A204.1 (cell line): ENCODE results near the gene EXOC4.

Source experiments
- FAIRE-seq: peaks from 2 replicates; lab custom pipeline; 2012; peaks lifted over from hg19 to GRCh38; lab: Jason Lieb, UNC

The EXOC4 gene

DNA sequence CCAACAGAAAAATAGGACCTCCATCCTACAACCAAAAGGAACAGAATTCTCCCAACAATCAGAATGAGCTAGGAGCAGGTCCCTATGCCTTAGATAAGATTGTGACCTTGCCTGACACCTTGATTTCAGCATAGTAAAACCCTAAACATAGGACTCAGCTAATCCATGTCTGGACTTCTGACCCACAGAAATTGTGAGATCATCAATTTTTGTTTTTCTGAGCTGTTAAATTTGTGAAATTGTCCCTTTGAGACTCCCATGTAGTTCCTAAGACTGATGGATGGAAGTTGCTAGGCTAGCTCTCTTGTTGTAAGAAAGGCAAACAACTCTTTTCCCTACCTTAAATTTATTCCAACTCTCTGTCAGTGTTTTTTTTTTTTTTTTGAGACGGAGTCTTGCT lies 244.2 kb downstream of the EXOC4 start:
- FAIRE-seq: no peak

DNA sequence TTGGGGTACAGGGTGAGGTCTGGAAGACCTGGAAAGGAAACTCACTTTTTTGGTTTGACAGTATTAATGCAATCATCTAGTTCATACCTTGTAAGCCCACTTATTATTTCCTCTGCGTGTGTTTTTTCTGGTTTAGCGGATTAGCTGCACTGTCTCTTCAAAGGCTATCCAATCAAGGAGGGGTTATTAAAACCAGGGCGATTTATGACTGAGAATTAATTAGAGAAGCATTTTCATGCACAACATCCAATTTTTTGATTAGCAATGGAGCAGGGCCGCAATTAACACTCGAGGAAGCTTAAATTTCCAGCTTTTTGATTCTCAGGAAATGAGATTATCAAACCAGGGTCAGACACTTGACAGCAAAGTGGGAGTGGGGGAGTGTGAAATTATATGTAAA lies 248.9 kb downstream of the EXOC4 start:
- FAIRE-seq: no peak

DNA sequence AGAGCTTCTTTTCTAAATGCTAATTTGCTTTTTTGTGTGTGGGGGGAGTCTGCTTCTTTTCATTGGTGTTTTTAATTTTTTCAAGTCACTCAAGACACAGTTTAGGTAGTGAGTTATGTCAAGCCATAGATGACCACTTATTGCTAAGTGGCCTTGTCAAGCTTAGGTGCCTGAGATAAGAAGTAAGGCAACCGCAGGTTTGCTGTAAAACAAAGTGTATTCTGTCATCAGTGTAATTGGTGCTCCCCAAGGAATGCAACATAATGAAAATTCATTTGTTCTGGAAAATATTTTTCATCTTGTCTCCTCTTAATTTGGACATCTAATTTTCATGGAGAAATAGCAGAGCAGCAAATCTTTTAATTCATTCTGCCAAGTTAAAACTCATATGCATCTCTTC lies 249.6 kb downstream of the EXOC4 start:
- no peak for FAIRE-seq

DNA sequence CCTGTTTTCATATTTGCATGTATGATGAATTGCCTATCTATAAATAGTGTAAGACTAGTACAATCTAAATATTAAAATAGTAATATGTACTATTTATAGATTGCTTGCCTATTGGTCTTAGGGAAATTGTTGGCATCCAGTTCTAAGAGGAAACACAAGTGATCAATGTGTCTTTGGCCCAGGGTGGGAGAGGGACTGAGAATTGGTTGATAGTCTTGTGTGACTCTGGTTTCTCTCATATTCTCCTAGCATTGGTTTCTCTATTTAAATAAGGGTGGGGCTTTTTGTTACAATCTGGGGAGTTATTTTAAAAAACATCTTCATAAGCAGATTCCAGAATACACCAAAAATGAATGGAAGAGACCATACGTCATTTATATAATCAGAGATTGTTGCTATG lies 250.1 kb downstream of the EXOC4 start:
- FAIRE-seq: no peak

DNA sequence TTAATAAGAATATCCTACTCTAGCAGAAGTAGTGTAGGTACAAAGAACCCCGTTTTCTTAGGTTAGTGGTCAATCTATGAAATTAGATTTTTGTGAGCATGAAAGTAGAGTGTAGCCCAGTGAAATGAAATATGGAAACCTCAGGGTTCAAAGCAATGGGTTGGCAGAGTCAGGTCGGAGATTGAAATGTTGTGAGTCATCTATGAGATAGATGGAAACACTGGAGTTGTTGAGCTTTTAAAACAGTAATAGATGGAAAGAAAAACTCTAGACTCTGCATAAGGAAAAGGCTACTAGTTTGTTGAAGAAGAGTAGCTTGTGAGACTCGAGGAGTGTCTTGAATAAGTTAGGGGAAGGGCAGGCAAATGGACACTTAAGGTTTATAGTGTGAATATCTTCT lies 251.9 kb downstream of the EXOC4 start:
- no peak for FAIRE-seq

DNA sequence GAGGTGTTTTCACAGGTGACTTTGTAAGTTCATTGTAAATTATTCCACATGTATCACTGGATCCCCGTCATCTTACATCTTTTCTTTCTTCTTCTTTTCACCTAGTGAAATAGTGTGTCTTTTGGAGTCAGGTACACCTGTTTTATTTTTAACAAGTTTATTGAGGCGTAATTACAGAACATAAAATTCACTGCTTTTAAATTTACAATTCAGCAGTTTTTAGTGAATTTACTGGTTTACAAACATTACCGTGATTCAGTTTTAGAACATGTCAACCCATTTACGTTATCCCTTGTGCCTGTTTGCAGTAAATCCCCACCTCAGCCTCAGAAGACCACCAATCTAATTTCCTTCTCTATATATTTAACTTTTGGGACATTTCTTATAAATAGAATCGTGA lies 256.9 kb downstream of the EXOC4 start:
- no peak for FAIRE-seq

DNA sequence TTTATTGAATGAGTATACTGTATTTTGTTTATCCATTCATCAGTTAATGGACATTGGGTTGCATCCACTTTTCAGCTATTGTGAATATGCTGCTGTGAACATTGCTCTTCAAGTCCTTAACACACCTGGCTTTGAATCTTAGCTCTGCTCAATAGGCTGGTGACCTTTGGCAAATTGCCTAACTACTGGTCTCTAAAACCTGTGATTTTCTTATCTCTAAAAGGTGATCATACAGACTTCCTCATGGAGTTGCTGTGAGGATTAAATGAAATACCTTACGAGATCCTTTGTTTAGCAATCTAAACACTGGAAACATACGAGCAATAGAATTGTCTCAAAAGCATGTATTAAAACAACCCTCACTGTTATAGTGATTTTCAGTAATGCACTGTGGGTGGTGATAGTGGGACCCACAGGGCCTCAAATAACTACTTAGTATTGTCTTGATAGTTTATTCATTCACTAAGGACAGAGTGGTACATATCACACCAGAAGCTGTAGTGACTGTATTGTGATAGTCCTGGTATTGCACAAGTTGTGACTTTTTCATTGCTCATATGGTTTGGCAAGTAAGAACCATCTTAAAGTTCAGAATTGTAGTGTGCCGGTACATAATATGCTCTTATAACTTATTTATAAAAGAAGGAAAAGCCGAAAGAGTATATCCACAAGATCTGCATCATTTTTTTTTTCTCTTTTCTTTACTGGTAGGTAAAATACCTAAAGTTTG lies 257.6 kb downstream of the EXOC4 start:
- no peak for FAIRE-seq

DNA sequence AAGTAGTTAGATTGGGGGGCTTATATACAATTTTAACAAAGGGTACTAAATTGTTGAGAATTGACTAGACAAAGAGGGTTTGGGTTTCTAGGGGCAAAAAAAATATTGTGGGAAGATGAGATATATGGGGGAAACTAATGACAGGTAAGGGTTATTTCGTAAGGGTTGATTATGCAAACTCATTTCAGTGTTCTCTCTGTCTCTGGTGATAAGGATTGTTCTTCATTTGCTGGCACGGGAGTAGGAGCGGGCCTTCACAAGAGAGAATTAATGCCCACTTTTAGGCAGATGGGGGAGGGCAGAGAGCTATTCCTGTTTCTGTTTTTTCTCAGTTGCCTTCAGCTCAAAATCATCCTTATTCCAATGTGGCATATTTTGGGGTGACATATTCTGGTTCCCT lies 258.4 kb downstream of the EXOC4 start:
- FAIRE-seq: no peak

DNA sequence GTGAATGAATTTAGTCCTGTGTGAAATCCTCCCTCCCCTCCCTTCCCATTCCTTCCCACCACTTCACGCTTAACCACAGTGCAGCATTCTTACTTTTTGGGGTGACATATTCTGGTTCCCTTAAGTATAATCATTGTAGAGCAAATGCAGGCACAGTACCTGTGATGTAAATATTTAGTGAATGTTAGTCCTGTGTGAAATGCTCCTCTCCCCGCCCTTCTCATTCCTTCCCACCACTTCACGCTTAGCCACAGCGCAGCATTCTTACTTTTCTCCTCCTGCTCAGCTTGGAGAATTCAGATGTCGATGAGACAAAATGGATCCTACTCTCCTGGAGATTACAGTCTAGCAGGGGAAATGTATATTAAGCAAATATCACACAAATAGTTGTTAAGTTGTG lies 258.8 kb downstream of the EXOC4 start:
- FAIRE-seq: no peak

DNA sequence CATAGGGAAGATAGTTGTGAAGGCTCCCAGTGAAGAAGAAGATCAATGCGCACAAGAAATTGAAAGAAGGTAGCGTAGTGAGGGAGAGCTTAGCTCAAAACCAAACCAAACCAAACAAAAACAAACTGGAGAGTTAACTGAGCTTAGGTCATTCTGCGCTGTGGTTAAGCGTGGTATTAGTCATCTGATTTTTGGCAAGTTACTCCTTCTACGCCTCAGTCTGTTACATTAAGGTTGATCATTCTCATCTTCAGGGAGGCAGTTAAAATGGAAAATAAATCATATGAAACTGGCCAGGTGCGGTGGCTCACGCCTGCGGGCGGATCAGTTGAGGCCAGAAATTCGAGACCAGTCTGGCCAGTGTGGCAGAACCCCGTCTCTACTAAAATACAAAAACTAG lies 259.7 kb downstream of the EXOC4 start:
- FAIRE-seq: no peak

DNA sequence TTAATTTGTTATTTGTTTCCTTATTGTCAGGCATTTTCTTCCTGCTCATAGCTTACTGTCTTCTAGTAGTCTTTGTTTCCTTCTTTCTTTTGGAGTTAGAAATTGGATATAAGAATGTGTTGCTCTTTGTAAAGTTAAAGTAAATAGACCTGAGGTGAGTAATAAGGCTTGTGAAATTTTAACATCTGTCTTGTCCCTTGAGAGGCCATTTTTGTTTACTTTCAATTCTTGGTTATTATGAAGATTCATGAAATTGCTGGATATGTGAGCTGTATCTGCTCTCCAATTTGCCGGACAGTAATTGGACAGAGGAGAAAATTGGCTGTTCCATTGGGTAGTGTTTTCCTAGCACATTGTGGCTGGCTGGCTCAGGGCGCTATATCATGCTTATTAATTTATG lies 260.7 kb downstream of the EXOC4 start:
- FAIRE-seq: no peak

DNA sequence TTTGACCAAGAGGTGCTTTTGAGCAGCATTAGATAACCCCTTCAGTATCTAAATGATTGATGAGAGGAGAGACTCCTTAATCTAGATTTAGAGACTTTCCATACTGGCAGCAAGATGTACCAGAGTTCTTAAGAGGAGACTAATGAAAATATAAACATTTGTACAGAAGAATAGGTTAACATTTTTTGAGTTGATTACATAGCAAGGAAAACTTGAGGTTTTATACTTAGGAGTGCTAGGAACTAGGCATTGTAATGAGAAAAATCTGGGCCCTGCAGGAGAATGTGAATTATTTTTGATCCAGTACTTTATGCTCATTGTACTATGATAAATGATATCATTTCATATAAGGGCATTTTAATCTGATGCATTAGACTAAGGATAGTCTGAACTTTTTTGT lies 261.7 kb downstream of the EXOC4 start:
- no peak for FAIRE-seq

DNA sequence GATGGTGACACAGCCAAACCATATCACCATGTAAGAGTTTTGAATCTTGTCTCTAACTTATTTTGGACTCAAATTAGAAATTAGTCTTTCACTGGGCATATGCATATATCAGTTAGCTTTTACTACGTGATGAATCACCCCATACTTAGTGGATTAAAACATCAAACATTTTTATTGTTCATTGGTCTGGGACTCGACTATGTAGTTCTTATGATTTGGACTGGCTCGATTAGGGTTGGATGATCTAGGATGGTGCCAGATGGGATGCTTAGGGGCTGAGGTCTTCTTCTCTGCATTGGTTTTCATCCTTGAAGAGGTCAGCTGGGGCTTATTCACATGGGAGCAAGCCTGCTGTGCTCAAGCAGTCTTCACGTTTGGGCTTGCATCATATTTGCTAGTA lies 264.9 kb downstream of the EXOC4 start:
- no peak for FAIRE-seq

DNA sequence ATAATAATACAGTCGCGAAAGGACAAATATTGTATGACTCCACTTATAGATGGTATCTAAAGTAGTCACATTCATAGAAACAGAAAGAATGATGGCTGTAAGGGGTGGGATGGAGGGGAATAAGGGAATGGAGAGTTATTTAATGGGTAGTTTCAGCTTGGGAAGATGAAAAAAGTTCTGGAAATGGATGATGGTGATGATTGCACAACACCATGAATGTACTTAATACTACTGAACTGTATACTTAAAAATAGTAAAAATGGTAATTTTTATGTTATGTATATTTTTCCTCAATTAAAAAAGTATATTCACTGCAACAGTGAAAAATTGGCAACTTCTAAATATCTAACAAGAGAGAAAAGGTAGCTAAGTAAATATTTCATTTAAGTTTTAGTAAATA lies 265.8 kb downstream of the EXOC4 start:
- no peak for FAIRE-seq

DNA sequence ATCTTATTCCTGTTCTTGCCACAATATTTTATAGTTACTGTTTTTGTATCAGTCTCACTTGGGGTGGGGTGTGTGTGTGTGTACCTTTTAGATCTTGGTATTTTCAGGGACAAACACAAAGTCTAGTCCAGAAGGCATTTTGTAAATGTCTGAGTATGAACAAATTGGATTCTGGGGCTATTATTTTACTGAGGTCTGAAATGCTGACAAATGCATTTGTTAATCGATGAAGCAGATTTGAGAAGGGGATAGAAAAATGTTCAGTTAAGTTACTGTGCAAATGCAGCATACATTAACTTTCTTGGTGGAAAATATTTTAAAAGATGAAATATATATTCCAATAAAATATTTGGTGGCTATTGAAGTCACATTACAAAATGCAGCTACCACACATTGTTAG lies 267.4 kb downstream of the EXOC4 start:
- FAIRE-seq: no peak

DNA sequence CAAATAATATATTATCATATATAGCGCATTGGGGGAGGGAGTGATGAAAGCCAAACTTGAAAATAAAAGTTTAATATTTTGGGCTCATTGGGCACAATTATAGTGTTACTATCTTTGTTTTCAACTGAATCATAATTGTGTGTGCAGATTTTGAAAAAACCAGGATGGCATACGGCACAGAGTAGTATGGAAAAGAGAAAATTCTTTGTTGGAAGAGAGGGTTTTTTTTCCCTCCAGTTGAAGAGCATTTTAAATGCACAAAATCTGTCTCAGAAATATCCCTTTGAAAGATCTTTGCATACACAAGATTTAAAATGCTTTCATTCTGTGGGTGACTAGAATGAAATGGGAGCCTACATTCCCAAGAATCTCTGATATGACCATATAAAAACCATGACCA lies 269.6 kb downstream of the EXOC4 start:
- no peak for FAIRE-seq

DNA sequence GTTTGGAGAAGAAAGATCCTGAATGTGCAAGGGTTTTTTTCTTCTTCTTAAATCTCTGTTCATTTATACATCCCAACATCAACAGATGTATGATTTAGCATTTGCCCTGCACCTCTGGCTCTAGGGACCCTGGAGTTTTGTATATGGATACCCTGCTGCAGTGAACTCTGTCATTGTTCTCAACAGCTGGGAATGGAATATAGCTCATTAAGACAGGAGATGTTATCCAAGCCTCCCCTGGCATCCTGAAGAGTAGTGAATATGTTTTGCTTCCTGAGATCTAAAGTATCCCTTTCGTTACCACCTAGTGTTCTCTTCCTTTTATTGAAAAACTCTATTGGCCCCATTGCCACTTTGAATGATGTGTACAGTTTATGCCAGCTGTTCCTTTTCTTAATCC lies 275.9 kb downstream of the EXOC4 start:
- no peak for FAIRE-seq

DNA sequence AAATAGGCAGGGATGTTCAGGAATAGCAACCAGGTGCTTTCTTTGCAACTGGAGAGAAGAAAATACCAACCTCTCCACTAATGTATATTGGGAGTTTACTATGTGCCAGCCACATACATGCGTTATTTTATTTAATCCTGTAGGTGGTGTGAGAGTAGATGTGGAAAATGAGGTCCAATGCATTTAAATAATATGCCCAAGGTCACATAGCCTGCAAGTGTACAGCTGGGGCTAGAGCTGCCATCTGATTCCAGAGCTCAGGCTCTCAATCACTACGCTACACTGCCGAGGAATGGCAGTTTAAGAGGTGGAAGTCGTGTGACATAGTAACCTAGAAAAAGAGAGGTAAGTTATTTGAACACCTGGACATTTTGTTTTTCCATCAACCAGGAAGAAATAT lies 277.0 kb downstream of the EXOC4 start:
- no peak for FAIRE-seq

DNA sequence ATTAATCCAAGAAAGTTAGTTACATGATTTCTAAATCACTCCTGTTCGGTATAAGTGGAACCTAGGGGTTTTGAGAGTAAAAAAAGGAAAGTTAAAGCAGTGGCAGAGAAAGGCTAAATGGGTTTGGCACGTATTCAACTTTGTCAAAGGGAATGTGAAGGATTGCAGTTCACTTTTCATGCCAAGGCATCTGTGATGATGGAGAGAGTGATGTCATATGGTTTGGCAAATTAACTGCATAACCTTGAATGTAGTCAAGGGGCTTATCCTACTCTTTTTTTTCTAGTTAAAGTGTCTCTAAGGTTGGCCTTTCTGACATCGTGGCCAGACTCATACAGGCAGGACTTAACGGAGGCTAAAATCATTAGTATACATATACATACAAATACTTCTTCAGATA lies 277.8 kb downstream of the EXOC4 start:
- no peak for FAIRE-seq

DNA sequence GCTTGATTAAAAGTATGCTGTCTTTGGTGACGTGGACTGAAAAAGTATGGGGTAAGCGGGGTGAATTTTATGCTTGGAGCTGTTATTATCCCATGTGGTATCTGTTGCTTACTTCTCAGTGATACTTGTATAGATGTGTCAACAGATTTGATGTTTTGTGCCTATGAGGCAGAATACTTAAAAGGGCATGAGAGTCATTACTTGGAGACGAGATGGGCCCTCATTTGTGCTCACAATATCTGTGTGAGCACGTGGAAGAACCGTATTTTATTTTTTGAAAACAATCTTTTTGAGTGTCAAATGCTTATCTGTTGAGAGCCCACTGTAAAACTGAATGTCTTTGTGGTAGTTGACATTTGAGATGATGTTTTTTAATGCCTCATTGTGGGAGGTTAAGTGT lies 281.9 kb downstream of the EXOC4 start:
- FAIRE-seq: no peak

DNA sequence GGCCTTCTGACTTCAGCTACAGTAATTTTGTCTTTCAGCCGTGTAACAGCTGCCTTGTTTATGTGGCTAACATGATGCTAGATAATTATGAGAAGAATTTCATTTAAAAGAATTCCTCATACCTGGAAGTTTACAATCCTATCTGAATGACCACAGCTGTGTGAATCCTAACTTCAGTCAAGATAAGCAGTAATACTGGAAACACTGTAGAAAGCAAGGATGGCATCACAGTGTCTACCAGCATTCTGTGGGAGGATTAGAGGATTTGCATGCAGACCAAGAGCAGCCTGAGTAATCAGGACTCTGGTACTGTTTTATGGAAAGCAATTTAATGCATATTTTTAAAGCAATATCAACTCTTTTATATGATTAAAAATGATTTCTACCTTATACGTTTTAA lies 282.4 kb downstream of the EXOC4 start:
- FAIRE-seq: peak; percentile 27

DNA sequence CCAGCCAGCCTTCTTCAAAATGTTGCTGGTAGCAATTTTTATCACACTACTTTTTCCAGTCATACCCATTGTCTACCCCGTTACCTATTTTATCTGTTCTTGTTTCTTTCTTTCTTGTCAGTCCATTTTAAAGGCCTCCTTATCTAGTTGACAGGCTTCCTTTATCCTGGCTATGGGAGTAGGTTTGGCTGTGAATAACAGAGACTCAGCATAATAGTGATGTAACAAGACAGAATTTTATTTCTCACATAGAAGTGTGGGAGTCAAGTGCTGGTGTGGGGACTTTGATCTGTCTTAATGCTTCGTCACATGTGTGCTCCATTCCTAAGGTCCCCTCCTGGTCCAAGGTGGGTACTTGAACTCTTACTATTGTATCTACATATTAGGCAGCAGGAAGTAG lies 283.6 kb downstream of the EXOC4 start:
- no peak for FAIRE-seq

DNA sequence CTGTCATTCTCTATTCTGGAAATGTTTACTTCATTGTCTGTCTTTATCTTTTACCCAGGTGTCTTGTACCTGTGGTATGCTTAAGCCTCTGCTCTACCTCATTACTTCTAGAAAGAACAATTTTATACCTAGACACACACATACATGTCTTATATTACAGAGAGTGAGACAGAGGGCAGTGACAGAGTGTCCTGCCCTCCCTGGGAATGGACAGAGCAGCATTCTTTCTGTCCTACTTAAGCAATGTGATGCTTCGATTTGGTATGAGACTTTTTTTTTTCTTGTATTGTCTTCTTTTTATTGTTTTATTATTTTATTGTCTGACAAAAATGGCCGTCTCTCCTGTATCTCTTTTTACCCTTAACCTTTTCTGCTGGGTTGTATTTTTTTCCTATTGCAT lies 286.1 kb downstream of the EXOC4 start:
- FAIRE-seq: no peak

DNA sequence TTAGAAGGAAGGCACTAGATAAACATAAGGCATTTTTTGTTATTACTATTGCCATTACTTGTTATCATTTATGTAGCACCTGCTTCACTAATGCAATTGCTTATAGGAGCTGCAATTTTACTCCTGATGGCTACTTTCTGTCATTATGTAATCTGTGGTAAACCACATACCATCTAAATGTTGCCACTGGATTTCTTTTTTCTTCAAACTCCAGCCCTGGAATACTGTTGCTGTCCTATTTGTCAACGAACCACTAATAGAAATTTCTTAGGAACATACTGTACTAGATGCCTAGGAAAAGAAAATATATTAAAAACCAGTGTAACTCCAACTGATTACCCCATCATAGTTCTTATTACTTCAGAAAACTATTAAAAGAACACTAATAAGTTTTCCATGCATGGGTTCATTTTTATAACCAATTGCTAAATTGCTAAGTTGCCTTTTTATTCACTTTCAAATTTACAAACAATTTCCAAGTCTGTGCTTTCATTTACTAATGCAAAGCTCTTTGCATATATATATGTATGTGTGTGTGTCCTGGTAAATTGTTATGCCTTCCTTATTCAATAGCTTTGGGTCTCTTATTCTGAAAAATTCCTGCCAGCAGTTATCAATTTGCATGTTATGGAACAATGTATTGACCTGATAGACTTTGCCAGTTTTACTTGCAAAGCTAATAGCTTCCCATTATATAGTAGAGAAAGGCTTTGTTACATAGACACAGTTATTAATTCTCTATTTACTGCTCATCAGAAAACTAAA lies 287.4 kb downstream of the EXOC4 start:
- no peak for FAIRE-seq
